Upper lobe of left lung (tissue), 6 donors: Measurements from ENCODE around the gene MTPN. TPM values are rescaled to one million over a fixed set of nuclear protein-coding genes. Genes with fewer than 3 reads are reported as not detected.

Experiments used
- ATAC-seq, 2 donors: fragments of 200-7000 bp; cut with Tn5 transposase; one replicate each; pipeline ENCODE4 v1.9.1; 2022; ENCODE audit warnings: mild to moderate bottlenecking in 2 of 2, moderate library complexity in 2 of 2; ENCODE audit not compliant: low FRiP score in 2 of 2
- DNase-seq, 2 donors: peaks; one replicate each; pipeline ENCODE4 v3.0.0-alpha.2; 2019 to 2020
- H3K27ac ChIP-seq, 4 donors: fragments of 200-600 bp; sonication (generic); one replicate each; pipeline ENCODE4 v1.5.1; 2016 to 2019
- H3K27me3 ChIP-seq, 4 donors: fragments of 200-600 bp; sonication (generic); one replicate each; pipeline ENCODE4 v1.5.1; 2017 to 2019
- H3K36me3 ChIP-seq, 4 donors: fragments of 200-600 bp; sonication (generic); one replicate each; pipeline ENCODE4 v1.5.1; 2016 to 2019
- H3K4me1 ChIP-seq, 4 donors: fragments of 200-600 bp; sonication (generic); one replicate each; pipeline ENCODE4 v1.5.1; 2018 to 2019
- H3K4me3 ChIP-seq, 4 donors: fragments of 200-600 bp; sonication (generic); one replicate each; pipeline ENCODE4 v1.5.1; 2017 to 2019; ENCODE audit warnings: mild to moderate bottlenecking in 2 of 4, moderate library complexity in 1 of 4
- H3K9me3 ChIP-seq, 4 donors: fragments of 200-600 bp; sonication (generic); one replicate each; pipeline ENCODE4 v1.5.1; 2018 to 2019
- EP300 ChIP-seq, 4 donors: sonication (generic); formaldehyde crosslinking; IDR thresholded peaks; one replicate each; pipeline ENCODE4 v1.5.1; 2017; ENCODE audit warnings: antibody characterized with exemption in 4 of 4, control low read depth in 2 of 4
- POLR2A ChIP-seq, 4 donors: fragments of 450-650 bp; IDR thresholded peaks; one replicate each; pipeline ENCODE4 v1.5.1; 2016 to 2017; ENCODE audit warnings: antibody characterized with exemption in 4 of 4, mild to moderate bottlenecking in 2 of 4
- POLR2AphosphoS5 ChIP-seq, 2 donors: sonication (generic); formaldehyde crosslinking; IDR thresholded peaks; one replicate each; pipeline ENCODE4 v1.5.1; 2017; ENCODE audit warnings: antibody characterized with exemption in 2 of 2
- WGBS, 2 donors: methylation state at CpG; one replicate each; pipeline ENCODE4 v1.1.5; 2017 to 2018; 5-methylcytosine and 5-hydroxymethylcytosine counted together
- total RNA-seq, 6 donors: library from RNA; depleted of rRNA in 4 of 6; stranded (reverse); fragments of >200 nt in 4 of 6; gene quantifications; one replicate each; pipeline versions ENCODE4 v1.1.0 to v1.2.1, GENCODE V29; 2016 to 2021
- TF ChIP-seq, protein P1 (sequence below), 6 experiments: fragments of 450-650 bp in 4 of 6; fragments of 200-600 bp in 2 of 6; sonication (generic) in 2 of 6; IDR thresholded peaks; one replicate each; pipeline ENCODE4 v1.5.1; 2016 to 2019; ENCODE audit warnings: antibody characterized with exemption in 6 of 6
- donor health status: DM: no; HTN: no; CAD: no; lungs with moderate emphysema.
- donor health status: DM: no; HTN: yes; CAD: no; lungs with severe emphysema.

Gene MTPN
- total RNA-seq, 6 donors from 2014 or later, result 34.2 to 145 (median 87.3) TPM

DNA sequence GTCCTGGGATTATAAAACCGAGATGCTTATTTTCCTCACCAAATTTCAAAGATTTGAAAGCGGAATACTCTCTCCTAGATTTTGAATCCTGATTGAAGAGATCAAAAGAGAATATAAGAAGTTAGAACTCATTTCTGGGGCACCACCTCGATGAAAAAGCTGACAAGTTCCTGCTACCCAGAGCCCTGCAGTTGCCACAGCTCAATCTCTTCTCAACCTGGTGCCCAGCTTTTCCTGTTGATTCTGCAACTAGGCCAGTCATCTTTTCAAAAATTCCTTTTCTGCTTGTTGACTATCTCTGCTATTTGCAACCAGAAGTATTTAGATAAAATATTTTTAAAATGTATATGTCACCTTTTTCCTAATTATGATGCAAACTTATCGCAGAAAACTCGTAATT lies 45.0 kb downstream of the MTPN start:
- peaks cover 8 to 21% (median 17%) of the 10 kb centered on the region in 4 donors for H3K4me1 ChIP-seq
- 78 to 80% methylated on average over 5 of the region's 5 CpGs for WGBS, 2 donors
- H3K27ac ChIP-seq, result no peak overlapping the region
- TF ChIP-seq POLR2A (IDR thresholded peaks at IDR 0.05), result no peak
- no peak for TF ChIP-seq POLR2AphosphoS5 (IDR thresholded peaks at IDR 0.05)
- TF ChIP-seq, protein P1, sequence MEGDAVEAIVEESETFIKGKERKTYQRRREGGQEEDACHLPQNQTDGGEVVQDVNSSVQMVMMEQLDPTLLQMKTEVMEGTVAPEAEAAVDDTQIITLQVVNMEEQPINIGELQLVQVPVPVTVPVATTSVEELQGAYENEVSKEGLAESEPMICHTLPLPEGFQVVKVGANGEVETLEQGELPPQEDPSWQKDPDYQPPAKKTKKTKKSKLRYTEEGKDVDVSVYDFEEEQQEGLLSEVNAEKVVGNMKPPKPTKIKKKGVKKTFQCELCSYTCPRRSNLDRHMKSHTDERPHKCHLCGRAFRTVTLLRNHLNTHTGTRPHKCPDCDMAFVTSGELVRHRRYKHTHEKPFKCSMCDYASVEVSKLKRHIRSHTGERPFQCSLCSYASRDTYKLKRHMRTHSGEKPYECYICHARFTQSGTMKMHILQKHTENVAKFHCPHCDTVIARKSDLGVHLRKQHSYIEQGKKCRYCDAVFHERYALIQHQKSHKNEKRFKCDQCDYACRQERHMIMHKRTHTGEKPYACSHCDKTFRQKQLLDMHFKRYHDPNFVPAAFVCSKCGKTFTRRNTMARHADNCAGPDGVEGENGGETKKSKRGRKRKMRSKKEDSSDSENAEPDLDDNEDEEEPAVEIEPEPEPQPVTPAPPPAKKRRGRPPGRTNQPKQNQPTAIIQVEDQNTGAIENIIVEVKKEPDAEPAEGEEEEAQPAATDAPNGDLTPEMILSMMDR (IDR thresholded peaks at IDR 0.05), result no peak
- TF ChIP-seq EP300 (IDR thresholded peaks at IDR 0.05), result no peak
- no peak for ATAC-seq
- no peaks in the 10 kb centered on the region for H3K9me3 ChIP-seq
- H3K27me3 ChIP-seq, result no peaks in the 10 kb centered on the region
- peaks cover 0 to 21% (median 4%) of the 10 kb centered on the region in 4 donors for H3K36me3 ChIP-seq
- no peak overlapping the region for H3K4me3 ChIP-seq
- DNase-seq, result no peak

DNA sequence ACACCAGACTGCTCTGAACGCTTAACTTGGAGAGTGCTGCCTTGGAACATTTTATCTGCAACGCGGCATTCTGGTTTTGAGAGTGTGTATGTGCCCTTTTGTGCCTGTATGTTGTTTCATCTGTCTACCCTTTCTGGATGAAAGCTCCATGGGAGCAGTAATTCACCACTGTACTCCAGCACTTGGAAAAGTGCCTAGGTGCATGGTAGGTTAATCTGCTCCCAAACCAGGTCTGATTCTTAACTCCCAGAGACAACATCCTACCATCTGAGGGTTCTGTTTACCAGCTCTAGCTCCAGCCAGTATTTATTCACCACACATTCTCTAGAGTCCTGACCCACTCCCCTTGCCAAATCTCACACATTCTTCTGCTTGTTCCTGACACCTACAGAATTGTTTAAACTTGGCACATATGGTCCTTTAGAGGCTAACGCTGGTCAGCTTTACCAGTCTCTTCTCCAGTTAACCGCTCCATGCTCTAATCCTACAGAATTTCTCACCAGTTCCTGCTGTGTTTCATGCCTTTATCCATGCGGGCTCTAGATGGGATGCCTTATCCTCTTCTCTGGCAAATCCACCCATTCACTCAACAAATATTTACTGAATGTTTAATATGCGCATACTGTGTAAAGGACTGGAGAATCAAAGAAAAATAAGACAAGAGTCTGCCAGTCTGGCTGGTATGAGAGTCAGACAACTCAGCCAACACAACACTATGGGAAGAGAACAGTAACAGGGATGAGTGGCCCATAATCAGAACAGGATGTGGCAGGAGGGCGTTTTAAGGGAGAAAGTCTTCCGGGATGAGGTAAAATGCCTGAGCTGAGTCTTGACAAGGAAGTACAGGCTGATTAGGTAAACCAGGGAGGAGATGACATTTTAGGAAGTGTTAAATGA lies 46.3 kb downstream of the MTPN start:
- WGBS, 2 donors, result 66 to 69% methylated on average over 9 of the region's 9 CpGs
- ATAC-seq, result peak in 1 of 2 donors; percentile 43
- no peak overlapping the region for H3K27ac ChIP-seq

DNA sequence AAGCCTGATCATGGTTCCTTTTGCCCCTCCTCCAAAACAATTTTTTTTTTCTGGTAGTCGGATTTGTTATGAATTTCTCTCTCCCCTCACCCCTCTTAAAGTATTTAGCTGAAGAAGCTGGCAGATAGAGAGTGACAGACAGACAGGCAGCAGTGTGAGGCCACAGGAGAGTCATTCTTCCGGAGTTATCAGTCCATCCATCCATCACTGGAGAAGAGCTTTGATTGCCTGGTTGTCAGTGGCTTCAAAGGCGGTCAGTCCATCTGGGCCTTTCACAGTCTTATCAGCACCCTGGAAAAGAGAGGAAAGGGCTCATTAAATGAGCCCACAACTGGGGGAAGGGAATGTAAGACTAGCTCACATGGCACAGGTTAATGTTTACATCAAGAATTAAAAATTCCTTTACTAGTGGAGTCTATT lies 47.4 kb downstream of the MTPN start:
- TF ChIP-seq POLR2A (IDR thresholded peaks at IDR 0.05) (no peak), EP300 (IDR thresholded peaks at IDR 0.05) (no peak), POLR2AphosphoS5 (IDR thresholded peaks at IDR 0.05) (no peak)
- TF ChIP-seq, protein P1 (IDR thresholded peaks at IDR 0.05), result no peak
- H3K36me3 ChIP-seq, result peaks cover 0 to 21% (median 4%) of the 10 kb centered on the region in 4 donors
- no peaks in the 10 kb centered on the region for H3K9me3 ChIP-seq
- H3K4me3 ChIP-seq, result no peak overlapping the region
- WGBS, 2 donors, result 78 to 83% methylated on average over 3 of the region's 3 CpGs
- no peak for DNase-seq
- H3K27me3 ChIP-seq, result no peaks in the 10 kb centered on the region
- no peak overlapping the region for H3K27ac ChIP-seq
- no peak for ATAC-seq
- H3K4me1 ChIP-seq, result peaks cover 8 to 20% (median 14%) of the 10 kb centered on the region in 4 donors

More for the DNA sequence above, 46.3 kb downstream of the MTPN start:
- no peaks in the 10 kb centered on the region for H3K9me3 ChIP-seq
- no peak for TF ChIP-seq POLR2AphosphoS5 (IDR thresholded peaks at IDR 0.05)
- TF ChIP-seq, protein P1 (IDR thresholded peaks at IDR 0.05), result no peak
- TF ChIP-seq POLR2A (IDR thresholded peaks at IDR 0.05), result no peak
- no peak for TF ChIP-seq EP300 (IDR thresholded peaks at IDR 0.05)
- H3K4me3 ChIP-seq, result no peak overlapping the region
- no peaks in the 10 kb centered on the region for H3K27me3 ChIP-seq
- H3K4me1 ChIP-seq, result peaks cover 8 to 20% (median 14%) of the 10 kb centered on the region in 4 donors
- H3K36me3 ChIP-seq, result peaks cover 0 to 21% (median 4%) of the 10 kb centered on the region in 4 donors
- DNase-seq, result no peak

DNA sequence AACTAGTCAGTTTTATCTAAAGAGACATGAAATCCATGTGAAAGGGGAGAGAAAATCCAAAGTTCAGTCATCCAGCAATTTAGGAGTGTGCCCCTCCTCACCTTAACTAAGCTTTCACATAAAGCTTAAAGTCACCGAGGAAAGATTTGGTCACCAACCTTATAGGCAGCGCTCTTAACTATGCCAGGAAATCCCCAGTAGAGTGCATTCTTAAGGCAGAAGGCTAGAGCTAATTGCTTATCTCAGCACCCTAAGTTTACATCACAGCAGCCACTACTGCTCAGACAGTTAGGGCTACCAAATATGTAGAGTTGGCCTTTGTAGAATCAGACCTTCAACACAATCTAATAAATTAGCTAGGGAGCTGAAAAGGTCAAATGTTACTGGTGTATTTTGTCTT lies 47.9 kb downstream of the MTPN start:
- Histone ChIP-seq H3K4me3 (no peak overlapping the region), H3K36me3 (peaks cover 0 to 21% (median 4%) of the 10 kb centered on the region in 4 donors), H3K27ac (no peak overlapping the region), H3K27me3 (no peaks in the 10 kb centered on the region), H3K9me3 (no peaks in the 10 kb centered on the region), H3K4me1 (peaks cover 8 to 20% (median 14%) of the 10 kb centered on the region in 4 donors)
- DNase-seq (no peak), ATAC-seq (no peak)
- TF ChIP-seq POLR2AphosphoS5 (IDR thresholded peaks at IDR 0.05), result no peak
- no peak for TF ChIP-seq EP300 (IDR thresholded peaks at IDR 0.05)
- TF ChIP-seq POLR2A (IDR thresholded peaks at IDR 0.05), result no peak
- TF ChIP-seq, protein P1 (IDR thresholded peaks at IDR 0.05), result no peak
- 80 to 89% methylated on average over 2 of the region's 2 CpGs for WGBS, 2 donors
